GM20000 (cell line): ENCODE data around the gene KCNJ4.

Source experiments
- DNase-seq: peaks from one replicate; pipeline ENCODE4 v3.0.0; 2012; ENCODE audit warnings: low spot score
- CTCF ChIP-seq: IDR thresholded peaks from 2 replicates; pipeline ENCODE4 v1.5.1; 2012; ENCODE audit warnings: mild to moderate bottlenecking, control low read depth; ENCODE audit errors: extremely low read depth, missing control alignments

KCNJ4 gene

GRCh38 chr22:38462960-38463784 is 8.2 kb upstream of the KCNJ4 start:
- no peak for TF ChIP-seq CTCF
- peak; percentile 12 for DNase-seq

GRCh38 chr22:38461414-38462081 is 6.5 kb upstream of the KCNJ4 start:
- DNase-seq: peak; percentile 76
- no peak for TF ChIP-seq CTCF

GRCh38 chr22:38461057-38461413 is 6.0 kb upstream of the KCNJ4 start:
- DNase-seq: no peak
- TF ChIP-seq CTCF: no peak

- no peak for TF ChIP-seq CTCF
- DNase-seq: no peak
Observed at GRCh38 chr22:38460426-38460840, 5.4 kb upstream of the KCNJ4 start.

- TF ChIP-seq CTCF: no peak
- no peak for DNase-seq
Observed at GRCh38 chr22:38456841-38457699, 2.1 kb upstream of the KCNJ4 start.

- no peak for DNase-seq
- no peak for TF ChIP-seq CTCF
Observed at GRCh38 chr22:38456272-38456835, 1.4 kb upstream of the KCNJ4 start.
